HepG2 (cell line): ENCODE measurements around the gene DNASE1L2. TPM values are rescaled to one million over a fixed set of nuclear protein-coding genes. Genes with fewer than 3 reads are reported as not detected.

Experiments used
- ATAC-seq: fragments of 200-7000 bp; cut with Tn5 transposase; 3 replicates; pipeline ENCODE4 v1.9.1; 2020; ENCODE audit warnings: mild to moderate bottlenecking, moderate library complexity
- BruUV-seq: library from RNA; stranded (reverse); fragments of 400-500 nt; replicated peaks from 2 replicates; lab custom pipeline; 2021; lab: Mats Ljungman, UMichigan
- CTCF ChIA-PET: fragments of 300-600 bp; formaldehyde crosslinking; extraction: SDS; loops from one replicate; lab custom pipeline; 2021; ENCODE audit warnings: low total read pairs, inconsistent platforms, low intra/inter-chr PET ratio; lab: Yijun Ruan, JAX
- POLR2A ChIA-PET: fragments of 350-600 bp; sonication (Branson Sonifier 250); formaldehyde crosslinking; loops from one replicate; lab custom pipeline; 2020; ENCODE audit warnings: antibody characterized with exemption, inconsistent platforms; lab: Yijun Ruan, JAX
- DNase-seq: peaks from one replicate; pipeline ENCODE4 v3.0.0-alpha.2; 2015; ENCODE audit warnings: low spot score
- FAIRE-seq: peaks from 3 replicates; lab custom pipeline; 2011; peaks lifted over from hg19 to GRCh38; lab: Jason Lieb, UNC
- H2AFZ ChIP-seq: one replicate; pipeline ENCODE4 v1.6.1; 2011; ENCODE audit warnings: low read length, inconsistent platforms
- H3K27ac ChIP-seq: fragments of 300-600 bp; 3 replicates; pipeline ENCODE4 v1.8.0; 2011; ENCODE audit warnings: mixed run types, mild to moderate bottlenecking, mixed read lengths, low read length, inconsistent platforms; ENCODE audit not compliant: insufficient read depth; ENCODE audit errors: extremely low read length
- H3K27me3 ChIP-seq, 2 experiments: fragments of 200-600 bp in 1 of 2; 2 replicates in 1 of 2; 3 replicates in 1 of 2; pipeline versions ENCODE4 v1.6.0 to v1.8.0; 2011; ENCODE audit warnings: low read length in 2 of 2, mild to moderate bottlenecking in 2 of 2, moderate library complexity in 2 of 2, inconsistent platforms in 1 of 2; ENCODE audit not compliant: insufficient read depth in 2 of 2, control insufficient read depth in 1 of 2
- H3K36me3 ChIP-seq, 2 experiments: fragments of 200-600 bp in 1 of 2; replicated peaks in 1 of 2; 2 replicates in 1 of 2; 3 replicates in 1 of 2; pipeline versions ENCODE4 v1.5.1 to v1.8.0; 2011; ENCODE audit warnings: low read length in 2 of 2, inconsistent platforms in 1 of 2; ENCODE audit not compliant: insufficient read depth in 2 of 2, control insufficient read depth in 1 of 2
- H3K4me1 ChIP-seq: 2 replicates; pipeline ENCODE4 v1.5.1; 2012; ENCODE audit warnings: low read length, inconsistent platforms; ENCODE audit not compliant: insufficient read depth
- H3K4me2 ChIP-seq: 2 replicates; pipeline ENCODE4 v1.6.0; 2011; ENCODE audit warnings: low read depth, low read length, inconsistent platforms
- H3K4me3 ChIP-seq, 3 experiments: fragments of 200-600 bp in 1 of 3; sonication (generic), shearing (Covaris generic) in 1 of 3; replicated peaks in 1 of 3; 2 replicates each; pipeline ENCODE4 v1.5.1; 2011 to 2016; ENCODE audit warnings: low read length in 3 of 3, inconsistent platforms in 2 of 3, low read depth in 2 of 3, mild to moderate bottlenecking in 2 of 3, control low read depth in 1 of 3, mixed read lengths in 1 of 3; ENCODE audit not compliant: insufficient read depth in 1 of 3
- H3K79me2 ChIP-seq: one replicate; pipeline ENCODE4 v1.6.1; 2011; ENCODE audit warnings: low read length, inconsistent platforms; ENCODE audit not compliant: insufficient read depth
- H3K9ac ChIP-seq: 2 replicates; pipeline ENCODE4 v1.6.0; 2011; ENCODE audit warnings: mild to moderate bottlenecking, low read depth, low read length, inconsistent platforms; ENCODE audit not compliant: insufficient read depth
- H3K9me3 ChIP-seq: 2 replicates; pipeline ENCODE4 v1.5.1; 2012; ENCODE audit warnings: mild to moderate bottlenecking, low read length
- H4K20me1 ChIP-seq: 2 replicates; pipeline ENCODE4 v1.6.0; 2011; ENCODE audit warnings: inconsistent platforms, mild to moderate bottlenecking, low read length, moderate library complexity; ENCODE audit not compliant: insufficient read depth
- AKAP8 ChIP-seq: sonication (generic); formaldehyde crosslinking; IDR thresholded peaks from 2 replicates; pipeline ENCODE4 v1.5.1; 2020; ENCODE audit warnings: mild to moderate bottlenecking, missing genetic modification reagents
- CBFB ChIP-seq: sonication (generic); formaldehyde crosslinking; IDR thresholded peaks from 2 replicates; pipeline ENCODE4 v1.4.0; 2020; ENCODE audit warnings: missing genetic modification reagents
- CEBPB ChIP-seq: IDR thresholded peaks from 2 replicates; pipeline ENCODE4 v1.6.1; 2011; ENCODE audit warnings: low read depth, low read length, improper control_type of control experiment, borderline replicate concordance
- GTF2F1 ChIP-seq: fragments of 150-350 bp; IDR thresholded peaks from 2 replicates; pipeline ENCODE4 v1.6.1; 2014; ENCODE audit warnings: low read length
- HDAC2 ChIP-seq: sonication (generic); formaldehyde crosslinking; IDR thresholded peaks from 2 replicates; pipeline ENCODE4 v1.4.0; 2020; ENCODE audit warnings: missing genetic modification reagents
- KDM3A ChIP-seq: IDR thresholded peaks from 2 replicates; pipeline ENCODE4 v1.6.1; 2018; ENCODE audit warnings: low read depth, missing compliant biosample characterization
- KLF16 ChIP-seq, 2 experiments: sonication (generic) in 1 of 2; formaldehyde crosslinking in 1 of 2; IDR thresholded peaks; 2 replicates each; pipeline versions ENCODE4 v1.6.1 to v1.8.0; 2016 to 2023; ENCODE audit warnings: missing genetic modification reagents in 2 of 2, missing compliant biosample characterization in 1 of 2
- PAF1 ChIP-seq: IDR thresholded peaks from 2 replicates; pipeline ENCODE4 v1.6.1; 2016; ENCODE audit warnings: missing genetic modification reagents, missing compliant biosample characterization
- POLR2A ChIP-seq, 2 experiments: IDR thresholded peaks; 2 replicates each; pipeline ENCODE4 v1.6.1; 2011; ENCODE audit warnings: low read depth in 2 of 2, low read length in 2 of 2, mild to moderate bottlenecking in 1 of 2, moderate library complexity in 1 of 2; ENCODE audit not compliant: insufficient read depth in 1 of 2
- RARA ChIP-seq: IDR thresholded peaks from 2 replicates; pipeline ENCODE4 v1.6.1; 2016; ENCODE audit warnings: missing genetic modification reagents, missing compliant biosample characterization
- SMAD9 ChIP-seq: sonication (generic); formaldehyde crosslinking; IDR thresholded peaks from 2 replicates; pipeline ENCODE4 v1.5.1; 2020; ENCODE audit warnings: mild to moderate bottlenecking, missing genetic modification reagents
- SRF ChIP-seq: IDR thresholded peaks from 2 replicates; pipeline ENCODE4 v1.6.1; 2011; ENCODE audit warnings: mild to moderate bottlenecking, low read depth, low read length, moderate library complexity
- TCF7L2 ChIP-seq: IDR thresholded peaks from 2 replicates; pipeline ENCODE4 v1.6.1; 2011; ENCODE audit warnings: mild to moderate bottlenecking, low read depth, low read length, moderate library complexity
- TEAD3 ChIP-seq: optimal IDR thresholded peaks from 2 replicates; pipeline ENCODE3; 2016; ENCODE audit warnings: borderline replicate concordance
- XRCC5 ChIP-seq: fragments of 200-400 bp; formaldehyde crosslinking; optimal IDR thresholded peaks from 2 replicates; pipeline ENCODE3; 2017; ENCODE audit warnings: mild to moderate bottlenecking, low read length
- YY1 ChIP-seq: IDR thresholded peaks from 2 replicates; pipeline ENCODE4 v1.6.1; 2011; ENCODE audit warnings: low read length, low read depth, moderate library complexity, mild to moderate bottlenecking; ENCODE audit not compliant: insufficient read depth, insufficient replicate concordance
- ZFP41 ChIP-seq: sonication (generic); formaldehyde crosslinking; IDR thresholded peaks from 2 replicates; pipeline ENCODE4 v1.4.0; 2020; ENCODE audit warnings: mild to moderate bottlenecking, missing genetic modification reagents, borderline replicate concordance
- ZNF17 ChIP-seq: sonication (generic); formaldehyde crosslinking; IDR thresholded peaks from 2 replicates; pipeline ENCODE4 v1.5.0; 2020; ENCODE audit warnings: mild to moderate bottlenecking, missing genetic modification reagents
- ZNF260 ChIP-seq: sonication (generic); formaldehyde crosslinking; IDR thresholded peaks from 2 replicates; pipeline ENCODE4 v1.4.0; 2020; ENCODE audit warnings: missing genetic modification reagents, low read depth, mild to moderate bottlenecking, borderline replicate concordance
- ZNF292 ChIP-seq: sonication (generic); formaldehyde crosslinking; IDR thresholded peaks from 2 replicates; pipeline ENCODE4 v1.8.1; 2022; ENCODE audit warnings: mild to moderate bottlenecking, low read depth, missing genetic modification reagents, borderline replicate concordance
- ZNF776 ChIP-seq: sonication (generic); formaldehyde crosslinking; IDR thresholded peaks from 2 replicates; pipeline ENCODE4 v1.4.0; 2020; ENCODE audit warnings: mild to moderate bottlenecking, missing genetic modification reagents
- WGBS: methylation state at CpG from one replicate; pipeline ENCODE4 v1.1.6; 2017; ENCODE audit warnings: low lambda C conversion rate; 5-methylcytosine and 5-hydroxymethylcytosine counted together
- in situ Hi-C: cut with HindIII; loops from 2 replicates; pipeline ENCODE4 v1.10.0; 2017; ENCODE audit warnings: low pct_unique_long_range_greater_than_20kb; ENCODE audit not compliant: extremely low pct_ligation_motif_present
- intact Hi-C: fragments of 100-400 bp; cut with micrococcal nuclease; formaldehyde crosslinking; loops from one replicate; pipeline ENCODE4 v1.10.0; 2022; ENCODE audit not compliant: unreplicated experiment
- polyA plus RNA-seq, 8 experiments: library from polyadenylated mRNA; depleted of rRNA in 3 of 8; stranded (reverse) in 7 of 8; unstranded in 1 of 8; fragments of >200 nt; fragmentation: Illumina TruSeq in 4 of 8; extraction: Trizol in 4 of 8; gene quantifications; 2 replicates each; pipeline versions ENCODE4 v1.2.1 to v1.2.3, GENCODE V29; 2011 to 2016; ENCODE audit warnings: low read depth in 4 of 8, missing spikeins in 1 of 8, mixed read lengths in 1 of 8; ENCODE audit not compliant: insufficient read depth in 1 of 8
- total RNA-seq, 5 experiments: library from RNA; depleted of rRNA; stranded (reverse); fragments of >200 nt; fragmentation: Illumina TruSeq; extraction: Trizol; gene quantifications; 2 replicates each; pipeline ENCODE4 v1.2.3, GENCODE V29; 2016; ENCODE audit warnings: low read depth in 1 of 5
- TF ChIP-seq, protein P1 (sequence below): sonication (generic); formaldehyde crosslinking; IDR thresholded peaks from 2 replicates; pipeline ENCODE4 v1.4.0; 2020; ENCODE audit warnings: low read depth, mild to moderate bottlenecking, missing genetic modification reagents

The DNASE1L2 gene
- total and polyA plus RNA-seq, 2 of the 13 experiments (the other 11 are each of a cell fraction or from before 2014, with no cell fraction given): 0.44 to 0.50 TPM

DNA sequence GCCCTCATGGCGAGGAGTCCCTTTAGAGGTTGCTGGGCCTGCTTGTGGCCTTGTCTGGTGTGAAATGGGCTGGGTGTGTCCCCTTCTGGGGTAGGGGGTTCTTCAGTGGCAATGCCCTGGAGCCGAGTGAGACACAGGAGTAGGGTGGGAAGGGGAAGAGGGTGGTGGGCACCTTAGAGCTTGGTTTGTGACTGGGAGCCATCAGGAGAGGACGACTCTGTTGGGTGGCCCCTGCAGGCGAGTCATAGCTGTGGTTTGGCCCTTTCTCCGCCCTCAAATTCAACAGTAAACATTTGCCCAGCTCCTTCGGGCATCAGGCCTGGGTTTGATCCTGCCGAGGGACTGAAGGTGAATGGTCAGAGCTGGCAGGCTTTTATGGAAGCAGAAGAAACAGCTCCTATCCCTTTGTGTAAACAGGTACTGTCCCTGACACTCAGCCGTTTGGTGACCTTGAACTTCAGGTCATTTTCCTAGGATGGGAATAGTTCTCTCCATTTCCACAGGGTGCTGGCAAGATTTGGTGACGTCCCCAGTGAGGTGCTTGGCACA lies 9.9 kb upstream of the DNASE1L2 start:
- DNase-seq (peak; percentile 91), FAIRE-seq (peak; percentile 97), ATAC-seq (peak; percentile 54)
- H3K4me3 ChIP-seq: peak overlapping the region in 1 of 3 experiments; percentile 52; a peak in 3 of 6 replicates
- 17% methylated on average over 7 of the region's 9 CpGs for WGBS
- peak overlapping the region; percentile 62 for H3K4me2 ChIP-seq
- peaks cover 30% of the 10 kb centered on the region for H3K4me1 ChIP-seq
- ChIA-PET POLR2A (interaction anchor here (0.7 to 3.1 kb wide), 19 partner anchors 9 to 78 kb away, joined by 3 to 56 read pairs (median 4); partner anchors contain the start of genes BRICD5, DNASE1L2, ECI1 and PGP), CTCF (no interaction called here)
- peaks cover 17 to 30% of the 10 kb centered on the region in 2 experiments; a peak in 3 of 5 replicates for H3K36me3 ChIP-seq
- H3K27ac ChIP-seq: peak overlapping the region; percentile 68
- no peaks in the 10 kb centered on the region for H3K27me3 ChIP-seq
- in situ Hi-C loops (no loop called here), intact Hi-C loops (no loop called here)
- H3K79me2 ChIP-seq: peaks cover 18% of the 10 kb centered on the region
- H3K9me3 ChIP-seq: no peaks in the 10 kb centered on the region
- no TSS peak for BruUV-seq
- 0 out of 2 replicates have a peak overlapping the region, but pooled peaks have one; percentile 2 for H3K9ac ChIP-seq
- peaks cover 11% of the 10 kb centered on the region for H4K20me1 ChIP-seq
- no peak overlapping the region for H2AFZ ChIP-seq
- TF ChIP-seq CEBPB (no peak), CBFB (CRISPR knock-in tag) (peak; percentile 88), POLR2A (IDR thresholded peaks at IDR 0.05; ENCODE audit: insufficient read depth in 1 of 2, low read depth in 2 of 2, low read length in 2 of 2) (peak in 1 of 2 experiments; percentile 58; a peak in 2 of 4 replicates), ZNF776 (CRISPR knock-in tag) (no peak), RARA (CRISPR knock-in tag) (peak; percentile 97), GTF2F1 (no peak), ZNF17 (no peak), TEAD3 (CRISPR knock-in tag) (peak; percentile 18), KDM3A (0 out of 2 replicates have a peak, but pooled peaks have one; percentile 20), SRF (peak; percentile 32; the same call in 1 of the 2 replicates), TCF7L2 (0 out of 2 replicates have a peak, but pooled peaks have one; percentile 24), KLF16 (CRISPR knock-in tag; IDR thresholded peaks at IDR 0.05) (peak in 1 of 2 experiments; percentile 29; a peak in 1 of 4 replicates), ZNF260 (CRISPR knock-in tag) (no peak), PAF1 (peak; percentile 91), XRCC5 (peak; percentile 43), YY1 (peak; percentile 37), HDAC2 (CRISPR knock-in tag) (peak; percentile 72), SMAD9 (CRISPR knock-in tag) (no peak), ZFP41 (no peak), ZNF292 (CRISPR knock-in tag) (peak; percentile 25; the same call in 1 of the 2 replicates), AKAP8 (peak; percentile 87)
- TF ChIP-seq, protein P1, sequence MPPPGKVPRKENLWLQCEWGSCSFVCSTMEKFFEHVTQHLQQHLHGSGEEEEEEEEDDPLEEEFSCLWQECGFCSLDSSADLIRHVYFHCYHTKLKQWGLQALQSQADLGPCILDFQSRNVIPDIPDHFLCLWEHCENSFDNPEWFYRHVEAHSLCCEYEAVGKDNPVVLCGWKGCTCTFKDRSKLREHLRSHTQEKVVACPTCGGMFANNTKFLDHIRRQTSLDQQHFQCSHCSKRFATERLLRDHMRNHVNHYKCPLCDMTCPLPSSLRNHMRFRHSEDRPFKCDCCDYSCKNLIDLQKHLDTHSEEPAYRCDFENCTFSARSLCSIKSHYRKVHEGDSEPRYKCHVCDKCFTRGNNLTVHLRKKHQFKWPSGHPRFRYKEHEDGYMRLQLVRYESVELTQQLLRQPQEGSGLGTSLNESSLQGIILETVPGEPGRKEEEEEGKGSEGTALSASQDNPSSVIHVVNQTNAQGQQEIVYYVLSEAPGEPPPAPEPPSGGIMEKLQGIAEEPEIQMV: no peak
